Upper lobe of left lung (tissue), 4 donors: ENCODE data around the gene ARNT2.

Source experiments
- CTCF ChIP-seq, 6 experiments: fragments of 450-650 bp in 4 of 6; fragments of 200-600 bp in 2 of 6; sonication (generic) in 2 of 6; IDR thresholded peaks; one replicate each; pipeline ENCODE4 v1.5.1; 2016 to 2019; ENCODE audit warnings: antibody characterized with exemption in 6 of 6
- EP300 ChIP-seq, 4 donors: sonication (generic); formaldehyde crosslinking; IDR thresholded peaks; one replicate each; pipeline ENCODE4 v1.5.1; 2017; ENCODE audit warnings: antibody characterized with exemption in 4 of 4, control low read depth in 2 of 4
- POLR2A ChIP-seq, 4 donors: fragments of 450-650 bp; IDR thresholded peaks; one replicate each; pipeline ENCODE4 v1.5.1; 2016 to 2017; ENCODE audit warnings: antibody characterized with exemption in 4 of 4, mild to moderate bottlenecking in 2 of 4

GRCh38 chr15:80475572-80475971 is 71.4 kb downstream of the ARNT2 start:
- TF ChIP-seq CTCF (IDR thresholded peaks at IDR 0.05) (peak in 1 of 6 experiments; percentile 12), EP300 (IDR thresholded peaks at IDR 0.05) (no peak), POLR2A (IDR thresholded peaks at IDR 0.05) (no peak)
